OCI-LY7 (cell line): Measurements from ENCODE around the gene MAP3K15. TPM values are rescaled to one million over a fixed set of nuclear protein-coding genes. Genes with fewer than 3 reads are reported as not detected.

Source experiments
- BruUV-seq: library from RNA; stranded (reverse); fragments of 400-500 nt; replicated peaks from 2 replicates; lab custom pipeline; 2021; lab: Mats Ljungman, UMichigan
- CTCF ChIA-PET: fragments of 300-600 bp; sonication (Branson Sonifier 250); formaldehyde crosslinking; loops from one replicate; lab custom pipeline; 2022; ENCODE audit warnings: antibody characterized with exemption; ENCODE audit not compliant: unreplicated experiment; lab: Charles Lee
- POLR2A ChIA-PET: fragments of 300-600 bp; sonication (Branson Sonifier 250); formaldehyde crosslinking; loops from one replicate; lab custom pipeline; 2022; ENCODE audit warnings: antibody characterized with exemption; lab: Charles Lee
- DNase-seq: peaks from one replicate; pipeline ENCODE4 v3.0.0-alpha.2; 2015; ENCODE audit warnings: low spot score
- H2AFZ ChIP-seq: fragments of 200-600 bp; sonication (generic), shearing (Covaris generic); 2 replicates; pipeline ENCODE4 v1.6.1; 2014; ENCODE audit warnings: mild to moderate bottlenecking, antibody characterized with exemption, low read length, moderate library complexity
- H3K27ac ChIP-seq: fragments of 200-600 bp; sonication (generic); 2 replicates; pipeline ENCODE4 v1.5.1; 2014; ENCODE audit warnings: mixed run types, low read depth, mild to moderate bottlenecking, moderate library complexity, low read length, inconsistent platforms; ENCODE audit not compliant: poor library complexity, severe bottlenecking
- H3K36me3 ChIP-seq: fragments of 200-600 bp; sonication (generic); 2 replicates; pipeline ENCODE4 v1.6.1; 2014; ENCODE audit warnings: mild to moderate bottlenecking, antibody characterized with exemption, low read length, moderate library complexity, mixed read lengths; ENCODE audit not compliant: insufficient read depth
- H3K4me1 ChIP-seq: fragments of 200-600 bp; sonication (generic); 2 replicates; pipeline ENCODE4 v1.5.1; 2014; ENCODE audit warnings: mild to moderate bottlenecking, low read length; ENCODE audit not compliant: insufficient read depth, poor library complexity, severe bottlenecking
- H3K4me2 ChIP-seq: fragments of 200-600 bp; sonication (generic); 2 replicates; pipeline ENCODE4 v1.6.1; 2014; ENCODE audit warnings: mild to moderate bottlenecking, low read length
- H3K4me3 ChIP-seq: fragments of 200-600 bp; sonication (generic); 2 replicates; pipeline ENCODE4 v1.5.1; 2014; ENCODE audit warnings: mild to moderate bottlenecking, low read depth, low read length; ENCODE audit not compliant: poor library complexity, severe bottlenecking
- H3K79me2 ChIP-seq: fragments of 200-600 bp; sonication (generic); 2 replicates; pipeline ENCODE4 v1.6.1; 2016; ENCODE audit warnings: low read depth, mild to moderate bottlenecking, low read length, moderate library complexity, mixed read lengths; ENCODE audit not compliant: insufficient read depth
- H3K9me2 ChIP-seq: fragments of 200-600 bp; sonication (generic); 2 replicates; pipeline ENCODE4 v1.6.1; 2016; ENCODE audit warnings: mild to moderate bottlenecking, low read length, mixed read lengths; ENCODE audit not compliant: insufficient read depth
- H3K9me3 ChIP-seq: fragments of 200-600 bp; sonication (generic); 2 replicates; pipeline ENCODE4 v1.6.1; 2014; ENCODE audit warnings: mild to moderate bottlenecking, mixed run types, low read length, mixed read lengths
- H4K20me1 ChIP-seq: fragments of 200-600 bp; sonication (generic); 2 replicates; pipeline ENCODE4 v1.6.1; 2014; ENCODE audit warnings: mild to moderate bottlenecking, antibody characterized with exemption, low read length, moderate library complexity, mixed read lengths; ENCODE audit not compliant: insufficient read depth
- EZH2phosphoT487 ChIP-seq: fragments of 200-600 bp; sonication (generic); IDR thresholded peaks from 2 replicates; pipeline ENCODE4 v1.6.1; 2018; ENCODE audit warnings: low read depth, borderline replicate concordance, mild to moderate bottlenecking, mixed run types, antibody characterized with exemption, low read length, moderate library complexity, mixed read lengths
- intact Hi-C: fragments of 100-400 bp; cut with micrococcal nuclease; formaldehyde crosslinking; loops from one replicate; pipeline ENCODE4 v1.10.0; 2022; ENCODE audit not compliant: unreplicated experiment
- total RNA-seq, 2 experiments: library from RNA; depleted of rRNA in 1 of 2; stranded (reverse); fragments of >200 nt in 1 of 2; shearing (Covaris generic) in 1 of 2; gene quantifications; 2 replicates each; pipeline ENCODE4 v1.2.3, GENCODE V29; 2014 to 2022
- TF ChIP-seq, protein P1 (sequence below): fragments of 200-600 bp; sonication (generic); conservative IDR thresholded peaks from 2 replicates; pipeline ENCODE4 v1.5.1; 2014; ENCODE audit warnings: mild to moderate bottlenecking, antibody characterized with exemption, low read length, moderate library complexity, mixed read lengths

The MAP3K15 gene
- total RNA-seq, 2 experiments from 2014 or later, result not detected

GRCh38 chrX:19557822-19558221 lies 42.5 kb upstream of the MAP3K15 start:
- no peak overlapping the region for H3K4me3 ChIP-seq
- no peaks in the 10 kb centered on the region for H3K9me2 ChIP-seq
- no peaks in the 10 kb centered on the region for H4K20me1 ChIP-seq
- no peak for DNase-seq
- BruUV-seq, result no TSS peak
- peaks cover 6% of the 10 kb centered on the region for H3K36me3 ChIP-seq
- no peak for TF ChIP-seq EZH2phosphoT487
- TF ChIP-seq, protein P1, sequence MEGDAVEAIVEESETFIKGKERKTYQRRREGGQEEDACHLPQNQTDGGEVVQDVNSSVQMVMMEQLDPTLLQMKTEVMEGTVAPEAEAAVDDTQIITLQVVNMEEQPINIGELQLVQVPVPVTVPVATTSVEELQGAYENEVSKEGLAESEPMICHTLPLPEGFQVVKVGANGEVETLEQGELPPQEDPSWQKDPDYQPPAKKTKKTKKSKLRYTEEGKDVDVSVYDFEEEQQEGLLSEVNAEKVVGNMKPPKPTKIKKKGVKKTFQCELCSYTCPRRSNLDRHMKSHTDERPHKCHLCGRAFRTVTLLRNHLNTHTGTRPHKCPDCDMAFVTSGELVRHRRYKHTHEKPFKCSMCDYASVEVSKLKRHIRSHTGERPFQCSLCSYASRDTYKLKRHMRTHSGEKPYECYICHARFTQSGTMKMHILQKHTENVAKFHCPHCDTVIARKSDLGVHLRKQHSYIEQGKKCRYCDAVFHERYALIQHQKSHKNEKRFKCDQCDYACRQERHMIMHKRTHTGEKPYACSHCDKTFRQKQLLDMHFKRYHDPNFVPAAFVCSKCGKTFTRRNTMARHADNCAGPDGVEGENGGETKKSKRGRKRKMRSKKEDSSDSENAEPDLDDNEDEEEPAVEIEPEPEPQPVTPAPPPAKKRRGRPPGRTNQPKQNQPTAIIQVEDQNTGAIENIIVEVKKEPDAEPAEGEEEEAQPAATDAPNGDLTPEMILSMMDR, result no peak
- no peaks in the 10 kb centered on the region for H3K79me2 ChIP-seq
- no peak overlapping the region for H3K4me2 ChIP-seq
- H3K4me1 ChIP-seq, result no peaks in the 10 kb centered on the region
- no peak overlapping the region for H3K27ac ChIP-seq
- intact Hi-C loops, result no loop called here
- no peaks in the 10 kb centered on the region for H3K9me3 ChIP-seq
- ChIA-PET POLR2A (interaction anchor here (1.8 kb wide), 1 partner anchor 9 kb away, joined by 9 read pairs; no protein-coding TSS in a partner anchor), CTCF (no interaction called here)
- H2AFZ ChIP-seq, result no peak overlapping the region

DNA sequence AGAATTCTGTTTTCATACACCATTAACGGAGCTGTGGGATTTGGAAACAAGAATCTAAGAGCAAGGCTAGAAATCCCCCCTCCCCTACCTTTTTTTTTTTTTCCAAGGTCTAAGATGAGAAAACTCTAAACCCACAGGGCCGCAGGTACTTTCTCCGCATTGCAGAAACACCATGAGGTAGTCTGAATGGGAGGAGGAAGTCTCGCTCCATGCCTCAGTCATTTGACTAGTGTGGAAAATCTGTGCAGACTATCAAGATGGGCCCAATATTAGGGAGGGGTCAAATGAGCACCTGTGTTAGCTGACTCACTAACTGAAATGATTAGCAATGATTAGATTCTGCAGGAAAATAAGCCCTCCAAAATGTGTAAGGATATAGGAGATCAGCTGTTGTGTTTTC lies 40.9 kb upstream of the MAP3K15 start:
- intact Hi-C loops, result no loop called here
- no peaks in the 10 kb centered on the region for H3K9me3 ChIP-seq
- no peak for TF ChIP-seq EZH2phosphoT487
- TF ChIP-seq, protein P1, result no peak
- BruUV-seq, result no TSS peak
- H2AFZ ChIP-seq, result no peak overlapping the region
- no peaks in the 10 kb centered on the region for H3K79me2 ChIP-seq
- H3K27ac ChIP-seq, result no peak overlapping the region
- H4K20me1 ChIP-seq, result no peaks in the 10 kb centered on the region
- H3K36me3 ChIP-seq, result peaks cover 3% of the 10 kb centered on the region
- H3K4me3 ChIP-seq, result no peak overlapping the region
- no peak overlapping the region for H3K4me2 ChIP-seq
- ChIA-PET POLR2A (interaction anchor here (0.7 to 1.6 kb wide), 2 partner anchors 21 to 45 kb away, joined by 4 to 5 read pairs; no protein-coding TSS in a partner anchor), CTCF (interaction anchor here (0.6 kb wide), 1 partner anchor 248 kb away, joined by 3 read pairs; no protein-coding TSS in a partner anchor)
- no peak for DNase-seq
- no peaks in the 10 kb centered on the region for H3K9me2 ChIP-seq
- H3K4me1 ChIP-seq, result no peaks in the 10 kb centered on the region

GRCh38 chrX:19555683-19556082 lies 40.4 kb upstream of the MAP3K15 start:
- peaks cover 3% of the 10 kb centered on the region for H3K36me3 ChIP-seq
- no peak overlapping the region for H3K4me2 ChIP-seq
- ChIA-PET CTCF (no interaction called here), POLR2A (interaction anchor here (0.5 to 1.6 kb wide), 2 partner anchors 20 to 431 kb away, joined by 4 to 5 read pairs; no protein-coding TSS in a partner anchor)
- no TSS peak for BruUV-seq
- H3K4me3 ChIP-seq, result no peak overlapping the region
- H2AFZ ChIP-seq, result no peak overlapping the region
- TF ChIP-seq, protein P1, result no peak
- TF ChIP-seq EZH2phosphoT487, result no peak
- no peaks in the 10 kb centered on the region for H3K9me2 ChIP-seq
- no peaks in the 10 kb centered on the region for H3K9me3 ChIP-seq
- no peaks in the 10 kb centered on the region for H3K4me1 ChIP-seq
- DNase-seq, result no peak
- intact Hi-C loops, result no loop called here
- no peaks in the 10 kb centered on the region for H4K20me1 ChIP-seq
- no peaks in the 10 kb centered on the region for H3K79me2 ChIP-seq
- no peak overlapping the region for H3K27ac ChIP-seq
